ENCODE measurements around the gene CRYBG3.

The CRYBG3 gene

GRCh38 chr3:97938444-97938843 is 116.6 kb downstream of the CRYBG3 start:
- in situ Hi-C loops (cut with HindIII; ENCODE audit: low sequenced_read_pairs): no loop called here

DNA sequence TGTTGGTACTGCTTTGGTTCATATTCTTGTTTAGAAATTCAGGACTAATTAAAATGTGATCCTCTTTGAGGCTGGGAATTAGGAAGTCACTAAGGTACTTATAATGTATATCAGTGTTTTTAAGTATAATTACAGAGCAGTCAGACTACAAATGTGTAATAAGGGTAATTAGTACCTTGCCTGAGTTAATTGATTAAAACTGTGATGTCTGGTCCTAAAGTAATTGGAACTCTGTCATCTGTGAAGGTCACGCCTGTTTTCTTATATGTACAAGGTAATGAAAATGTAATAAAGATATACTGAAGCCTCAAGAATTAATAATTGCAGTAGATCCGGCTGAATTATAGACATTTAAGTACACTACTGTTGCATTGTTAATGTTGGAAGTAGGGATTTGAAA is 117.6 kb downstream of the CRYBG3 start:
- in situ Hi-C loops (cut with HindIII; ENCODE audit: low sequenced_read_pairs): no loop called here

DNA sequence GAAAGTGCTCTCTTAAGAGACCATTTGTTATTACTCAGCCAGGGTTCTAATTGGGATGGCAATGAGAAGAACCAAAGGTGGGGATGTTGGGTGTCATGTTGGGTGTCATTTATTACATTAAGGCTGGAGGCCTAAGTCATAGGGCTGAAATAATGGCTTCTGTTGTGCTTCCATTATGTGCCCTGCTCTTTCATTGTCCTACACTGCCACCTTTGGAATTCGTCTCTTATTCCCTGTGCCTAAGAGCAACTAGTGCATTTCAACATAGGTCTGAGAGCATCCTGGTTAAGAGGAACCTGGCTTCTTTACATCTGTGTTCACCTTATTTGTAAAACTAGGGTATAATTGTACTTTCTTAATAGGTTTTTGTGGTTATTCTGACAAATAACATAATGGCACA is 118.2 kb downstream of the CRYBG3 start:
- in situ Hi-C loops (cut with HindIII; ENCODE audit: low sequenced_read_pairs): no loop called here

DNA sequence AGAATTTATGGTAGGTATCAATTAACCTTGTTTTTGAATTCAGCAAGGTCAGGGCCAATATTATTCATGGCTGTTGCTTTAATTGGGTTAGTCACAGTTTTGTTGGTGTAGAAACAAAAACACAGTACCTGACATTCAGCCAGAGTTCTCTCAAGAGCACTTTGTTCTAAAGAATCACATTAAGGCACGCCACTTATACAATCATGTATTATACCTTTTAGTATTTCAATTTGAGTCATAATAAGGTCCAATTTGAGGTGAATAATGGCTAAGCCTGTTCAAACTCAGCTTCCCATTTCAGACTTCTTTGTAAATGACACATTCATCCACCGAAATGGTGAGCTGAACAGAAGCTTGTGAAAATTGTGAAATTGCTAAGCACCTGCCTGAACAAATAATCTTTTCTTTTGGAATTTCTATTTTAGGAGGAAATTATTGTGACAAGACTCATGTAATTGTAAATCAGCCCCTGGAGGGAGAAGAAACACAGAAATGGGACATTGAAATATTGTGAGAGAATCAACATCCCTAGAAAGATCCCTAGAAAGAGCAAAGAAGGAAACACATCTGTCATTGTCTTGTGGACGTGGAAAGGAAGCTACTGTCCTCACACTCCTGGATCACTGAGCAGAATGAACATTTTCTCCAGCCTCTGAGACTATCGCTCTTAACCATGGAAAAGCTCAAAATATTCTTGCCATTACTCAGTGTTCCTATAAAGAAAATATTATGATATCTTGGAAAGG is 121.2 kb downstream of the CRYBG3 start:
- in situ Hi-C loops (cut with HindIII; ENCODE audit: low sequenced_read_pairs): no loop called here

- in situ Hi-C loops (cut with HindIII; ENCODE audit: low sequenced_read_pairs): no loop called here
Measured at GRCh38 chr3:97948351-97949109, 126.7 kb downstream of the CRYBG3 start.

GRCh38 chr3:97949110-97949485 is 127.3 kb downstream of the CRYBG3 start:
- in situ Hi-C loops (cut with HindIII; ENCODE audit: low sequenced_read_pairs): no loop called here

DNA sequence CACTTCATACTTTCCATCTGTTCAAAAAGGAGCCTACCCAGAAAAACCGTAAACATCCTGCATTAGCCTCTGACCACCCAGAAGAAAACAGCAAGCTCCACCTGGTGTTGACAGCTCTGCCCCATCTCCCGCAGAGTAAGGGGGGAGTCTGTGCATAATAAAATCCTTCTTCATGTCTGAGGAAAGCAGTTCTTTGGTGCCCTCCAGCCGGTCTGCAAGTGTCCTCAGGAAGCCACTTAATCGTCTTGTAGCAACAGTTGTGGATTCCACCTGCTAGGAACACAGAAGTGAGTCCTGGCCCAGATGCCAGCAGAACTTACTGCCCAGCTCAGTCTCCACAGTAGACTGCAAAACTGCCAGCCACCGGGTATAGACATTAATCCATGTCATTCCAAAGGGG is 127.9 kb downstream of the CRYBG3 start:
- in situ Hi-C loops (cut with HindIII; ENCODE audit: low sequenced_read_pairs): no loop called here

DNA sequence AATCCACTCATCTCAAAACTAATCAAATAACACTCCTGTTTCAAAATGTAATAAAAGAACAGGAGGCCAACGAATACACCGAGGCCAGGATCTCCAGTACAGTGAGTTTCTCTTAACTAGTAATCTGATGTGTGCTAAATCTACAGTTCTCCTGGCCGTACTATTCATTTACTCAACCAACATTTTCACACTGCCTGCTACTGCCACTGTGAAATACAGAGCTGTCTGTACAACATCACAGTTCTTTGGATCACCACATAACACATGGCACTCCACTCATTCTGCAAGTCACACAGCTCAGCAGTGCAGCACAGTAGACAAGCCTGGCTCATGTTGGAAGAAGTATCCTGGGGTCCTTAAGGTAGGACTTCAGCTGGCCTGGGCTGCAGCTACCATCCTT is 128.5 kb downstream of the CRYBG3 start:
- in situ Hi-C loops (cut with HindIII; ENCODE audit: low sequenced_read_pairs): no loop called here

GRCh38 chr3:97952280-97952679 is 130.5 kb downstream of the CRYBG3 start:
- in situ Hi-C loops (cut with HindIII; ENCODE audit: low sequenced_read_pairs): no loop called here

DNA sequence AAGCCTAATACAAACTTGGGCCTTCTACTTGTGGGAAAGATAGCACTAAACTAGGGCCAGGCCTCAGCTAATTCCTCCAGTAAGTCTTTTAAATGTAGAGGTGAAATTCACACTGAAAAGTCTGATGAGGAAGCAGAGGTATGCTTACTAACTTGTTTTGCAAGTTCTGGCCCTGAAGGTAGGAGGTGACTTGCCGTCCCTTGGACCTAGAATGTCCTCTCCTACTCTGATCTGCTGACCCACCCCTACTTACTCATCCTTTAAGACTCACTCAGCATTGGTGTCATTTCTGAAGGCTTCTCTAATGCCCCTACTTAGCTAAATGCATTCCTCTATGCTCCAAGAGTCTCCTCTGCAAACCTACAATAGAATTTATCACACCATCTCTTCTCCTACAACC is 131.1 kb downstream of the CRYBG3 start:
- in situ Hi-C loops (cut with HindIII; ENCODE audit: low sequenced_read_pairs): no loop called here

DNA sequence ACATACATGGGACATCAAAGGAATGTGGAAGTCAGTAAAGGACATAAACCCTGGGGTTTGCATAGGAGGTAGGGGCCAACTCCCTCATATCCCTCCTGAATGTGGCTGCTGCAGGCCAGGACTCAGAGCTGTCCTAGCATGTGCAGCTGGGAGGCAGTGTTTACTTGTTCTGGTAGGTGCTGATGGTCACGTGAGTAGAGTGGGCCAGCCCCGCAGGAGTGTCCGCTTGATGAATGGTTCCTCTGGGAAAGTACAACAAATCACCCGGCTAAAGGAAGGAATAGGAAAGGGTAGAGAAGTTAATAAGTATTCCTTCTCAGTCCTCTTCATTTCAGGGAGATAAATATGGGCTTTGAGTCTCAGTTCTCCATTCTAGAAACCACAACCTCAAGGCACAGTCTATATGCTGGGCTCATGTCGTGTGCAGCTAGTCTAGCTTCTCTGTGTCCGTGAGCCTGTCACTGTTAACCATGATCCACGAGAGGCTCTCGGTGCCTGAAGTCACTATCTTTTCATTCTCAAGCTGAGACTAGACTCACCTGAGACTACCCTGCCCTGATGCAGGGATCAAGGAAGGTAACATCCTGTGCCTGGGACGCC is 132.5 kb downstream of the CRYBG3 start:
- in situ Hi-C loops (cut with HindIII; ENCODE audit: low sequenced_read_pairs): no loop called here

DNA sequence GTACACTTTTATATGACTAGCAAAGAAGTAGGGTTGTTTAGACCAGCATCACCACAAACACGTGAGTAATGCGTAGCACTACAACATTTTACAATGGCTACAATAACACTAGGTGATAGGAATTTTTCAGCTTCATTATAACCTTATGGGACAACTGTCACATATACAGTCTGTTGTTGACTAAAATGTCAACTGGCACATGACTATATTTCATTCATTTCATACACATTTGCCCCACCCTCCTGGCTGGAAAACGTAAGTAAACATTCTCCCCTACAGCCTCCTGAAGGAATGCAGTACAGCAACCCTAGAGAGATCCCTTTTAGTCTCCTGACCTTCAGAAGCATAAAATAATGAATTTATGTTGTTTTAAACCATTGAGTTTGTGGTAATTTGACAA is 134.2 kb downstream of the CRYBG3 start:
- in situ Hi-C loops (cut with HindIII; ENCODE audit: low sequenced_read_pairs): no loop called here

GRCh38 chr3:97957617-97958311 is 136.0 kb downstream of the CRYBG3 start:
- in situ Hi-C loops (cut with HindIII; ENCODE audit: low sequenced_read_pairs): no loop called here

DNA sequence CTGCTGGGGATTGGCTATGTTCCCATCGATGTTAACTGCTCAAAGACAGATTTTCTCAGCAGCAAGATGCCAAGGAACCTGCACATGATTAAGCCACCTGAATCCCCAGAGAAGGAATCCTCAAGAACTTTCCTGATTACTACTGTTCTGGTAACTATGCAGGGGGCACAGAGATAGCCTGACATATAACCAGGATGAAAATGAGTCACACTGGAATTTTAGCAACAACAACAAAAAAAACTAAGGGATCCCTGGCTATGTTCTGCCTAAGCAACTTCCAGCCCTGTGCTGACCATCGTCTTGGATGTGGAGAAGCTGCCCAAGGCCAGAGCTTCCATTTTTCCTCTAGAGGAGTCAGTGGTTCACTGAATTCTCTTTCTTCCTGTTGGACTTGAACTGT is 136.6 kb downstream of the CRYBG3 start:
- in situ Hi-C loops (cut with HindIII; ENCODE audit: low sequenced_read_pairs): no loop called here

DNA sequence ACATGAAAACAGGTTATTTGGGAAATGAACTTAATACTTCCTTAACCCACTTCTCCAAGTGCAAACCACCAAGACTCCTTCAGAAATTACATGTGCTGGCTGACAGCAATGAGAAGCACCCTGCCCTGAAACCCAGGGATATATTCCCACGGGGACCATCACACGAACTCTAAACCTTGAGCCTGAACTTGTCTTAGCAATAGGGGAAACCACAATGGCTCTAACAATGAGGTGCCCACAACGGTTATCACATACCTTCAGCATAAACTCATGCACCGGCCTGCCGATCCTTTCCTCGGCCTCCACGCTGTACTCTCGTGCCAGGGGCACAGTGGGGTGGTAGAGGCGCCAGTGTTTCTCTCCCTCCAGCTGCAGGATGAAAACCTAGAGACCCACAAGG is 137.0 kb downstream of the CRYBG3 start:
- in situ Hi-C loops (cut with HindIII; ENCODE audit: low sequenced_read_pairs): no loop called here

- in situ Hi-C loops (cut with HindIII; ENCODE audit: low sequenced_read_pairs): no loop called here
Measured at GRCh38 chr3:97959872-97960271, 138.1 kb downstream of the CRYBG3 start.

DNA sequence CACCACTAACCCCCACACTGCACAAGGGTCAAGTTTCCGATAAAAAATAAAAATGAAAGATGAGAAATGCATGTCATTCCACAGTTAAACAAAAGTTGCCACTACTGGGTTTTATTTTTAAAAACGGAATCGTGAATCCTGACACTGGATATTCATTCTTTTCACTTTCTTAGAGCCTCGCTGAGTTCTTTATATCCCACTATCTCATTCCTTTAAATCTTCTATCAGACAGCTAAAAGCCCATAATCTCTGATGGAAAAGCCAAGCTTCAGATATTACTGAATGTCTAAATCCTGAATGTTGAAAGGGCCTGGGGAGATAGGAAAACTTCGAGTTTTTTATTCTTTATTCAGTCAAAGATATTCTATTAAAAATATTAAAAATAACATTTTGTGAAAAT is 138.7 kb downstream of the CRYBG3 start:
- in situ Hi-C loops (cut with HindIII; ENCODE audit: low sequenced_read_pairs): no loop called here

DNA sequence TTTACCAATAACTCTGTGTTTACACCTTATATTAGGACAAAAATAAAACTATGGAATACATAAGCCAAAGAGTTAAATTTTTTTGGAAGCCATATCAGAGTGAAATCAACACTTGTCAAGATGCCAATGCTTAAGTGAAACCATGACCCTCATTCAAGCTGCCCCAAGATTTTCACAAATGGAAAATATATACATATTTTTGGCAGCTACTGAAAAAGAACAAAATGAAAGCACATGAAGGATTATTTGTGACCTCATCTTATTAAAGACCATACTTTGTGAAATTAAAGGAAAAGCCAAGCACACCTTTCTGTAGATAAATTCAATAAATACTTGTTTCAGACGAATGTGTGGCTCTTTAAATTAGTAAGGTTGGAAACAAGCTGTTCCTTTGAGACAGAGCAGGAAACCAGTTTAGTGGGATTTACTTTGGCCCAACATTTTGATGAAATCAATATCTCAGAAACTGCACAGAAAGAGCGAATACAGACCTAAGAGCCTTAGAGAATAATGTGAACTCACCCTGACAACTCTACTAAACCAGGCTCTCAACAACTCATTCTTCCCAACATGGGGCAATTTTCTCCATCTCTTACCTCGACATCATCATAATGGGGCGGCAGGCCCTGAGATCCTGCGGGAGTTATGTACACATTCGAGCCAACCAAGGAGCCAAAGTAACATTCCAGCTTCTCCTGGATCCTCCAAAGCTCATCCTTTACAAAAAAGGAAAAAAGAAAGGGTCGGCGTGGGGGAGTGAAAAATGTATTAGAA is 139.4 kb downstream of the CRYBG3 start:
- in situ Hi-C loops (cut with HindIII; ENCODE audit: low sequenced_read_pairs): no loop called here

GRCh38 chr3:97967966-97968365 is 146.2 kb downstream of the CRYBG3 start:
- in situ Hi-C loops (cut with HindIII; ENCODE audit: low sequenced_read_pairs): no loop called here

GRCh38 chr3:97968376-97968775 is 146.6 kb downstream of the CRYBG3 start:
- in situ Hi-C loops (cut with HindIII; ENCODE audit: low sequenced_read_pairs): no loop called here

GRCh38 chr3:97969541-97969940 is 147.7 kb downstream of the CRYBG3 start:
- in situ Hi-C loops (cut with HindIII; ENCODE audit: low sequenced_read_pairs): no loop called here

Measured in endothelial cell of hepatic sinusoid (primary cell).